Measurements from ENCODE around the gene GPD1L.
"Not testable (repeated sequence)": the region's sequence is repeated elsewhere in the genome, so short reads cannot be mapped to it uniquely, and the experiment has no call there.

- TF ChIP-seq SMC3 (conservative IDR thresholded peaks at IDR 0.05; ENCODE audit: poor library complexity); CTCF (IDR thresholded peaks at IDR 0.05; ENCODE audit: poor library complexity, severe bottlenecking); POLR2AphosphoS5 (IDR thresholded peaks at IDR 0.05); EZH2 (IDR thresholded peaks at IDR 0.05; ENCODE audit: borderline replicate concordance, insufficient read depth, low read length, poor library complexity, severe bottlenecking); TAF1 (IDR thresholded peaks at IDR 0.05; ENCODE audit: low read depth): not testable (repeated sequence)
Measured at GRCh38 chr3:32114546-32115386, 8.3 kb downstream of the GPD1L start.
